ENCODE data around the gene NAALADL2.

- no peak for TF ChIP-seq CTCF (IDR thresholded peaks at IDR 0.05)
- TF ChIP-seq REST (IDR thresholded peaks at IDR 0.05; ENCODE audit: insufficient read depth in 1 of 2, low read depth in 2 of 2, low read length in 1 of 2): no peak
- no peak for TF ChIP-seq POLR2AphosphoS5 (IDR thresholded peaks at IDR 0.05; ENCODE audit: low read depth, low read length)
Measured at GRCh38 chr3:175066617-175067415, 207.7 kb downstream of the NAALADL2 start.
